ENCODE results near the gene EHMT1. TPM values are rescaled to one million over a fixed set of nuclear protein-coding genes. Genes with fewer than 3 reads are reported as not detected.

Gene EHMT1
- total RNA-seq, 4 donors from 2014 or later, result 77.2 to 300 (median 161) TPM

- Histone ChIP-seq H3K36me3 (no peaks in the 10 kb centered on the region), H3K27ac (no peak overlapping the region), H3K4me1 (peaks cover 0 to 30% (median 6%) of the 10 kb centered on the region in 4 donors), H3K27me3 (no peaks in the 10 kb centered on the region), H3K9me3 (no peaks in the 10 kb centered on the region), H3K4me3 (no peak overlapping the region)
- TF ChIP-seq POLR2A (IDR thresholded peaks at IDR 0.05), result no peak
- TF ChIP-seq, protein P1, sequence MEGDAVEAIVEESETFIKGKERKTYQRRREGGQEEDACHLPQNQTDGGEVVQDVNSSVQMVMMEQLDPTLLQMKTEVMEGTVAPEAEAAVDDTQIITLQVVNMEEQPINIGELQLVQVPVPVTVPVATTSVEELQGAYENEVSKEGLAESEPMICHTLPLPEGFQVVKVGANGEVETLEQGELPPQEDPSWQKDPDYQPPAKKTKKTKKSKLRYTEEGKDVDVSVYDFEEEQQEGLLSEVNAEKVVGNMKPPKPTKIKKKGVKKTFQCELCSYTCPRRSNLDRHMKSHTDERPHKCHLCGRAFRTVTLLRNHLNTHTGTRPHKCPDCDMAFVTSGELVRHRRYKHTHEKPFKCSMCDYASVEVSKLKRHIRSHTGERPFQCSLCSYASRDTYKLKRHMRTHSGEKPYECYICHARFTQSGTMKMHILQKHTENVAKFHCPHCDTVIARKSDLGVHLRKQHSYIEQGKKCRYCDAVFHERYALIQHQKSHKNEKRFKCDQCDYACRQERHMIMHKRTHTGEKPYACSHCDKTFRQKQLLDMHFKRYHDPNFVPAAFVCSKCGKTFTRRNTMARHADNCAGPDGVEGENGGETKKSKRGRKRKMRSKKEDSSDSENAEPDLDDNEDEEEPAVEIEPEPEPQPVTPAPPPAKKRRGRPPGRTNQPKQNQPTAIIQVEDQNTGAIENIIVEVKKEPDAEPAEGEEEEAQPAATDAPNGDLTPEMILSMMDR (IDR thresholded peaks at IDR 0.05), result no peak
- DNase-seq, result no peak
Measured at GRCh38 chr9:137678202-137678601, 59.4 kb downstream of the EHMT1 start.

DNA sequence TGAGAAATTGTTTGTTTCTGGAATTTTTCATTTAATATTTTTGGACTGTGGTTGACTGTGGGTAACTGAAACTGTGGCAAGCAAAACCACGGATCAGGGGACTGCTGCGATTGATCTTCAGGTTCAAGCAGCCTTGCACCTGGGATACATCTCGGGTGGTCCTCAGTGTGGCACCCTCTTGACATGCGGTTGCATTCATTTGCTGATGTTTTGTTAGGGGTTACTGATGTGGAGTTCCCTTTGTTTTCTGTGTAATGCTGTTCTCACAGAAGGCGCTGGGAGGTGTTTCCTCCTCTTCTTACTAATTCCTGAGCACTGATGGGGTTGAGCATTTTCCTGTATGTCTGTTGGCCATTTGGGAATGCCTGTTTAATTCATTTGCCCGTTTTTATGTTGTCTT lies 60.4 kb downstream of the EHMT1 start:
- peak in 2 of 3 donors; percentile 39 to 60 for DNase-seq
- Histone ChIP-seq H3K36me3 (no peaks in the 10 kb centered on the region), H3K27ac (peak overlapping the region in 1 of 4 donors; percentile 26), H3K27me3 (no peaks in the 10 kb centered on the region), H3K4me3 (no peak overlapping the region), H3K9me3 (no peaks in the 10 kb centered on the region), H3K4me1 (peaks cover 0 to 19% (median 5%) of the 10 kb centered on the region in 4 donors)
- TF ChIP-seq, protein P1 (IDR thresholded peaks at IDR 0.05), result no peak
- no peak for TF ChIP-seq POLR2A (IDR thresholded peaks at IDR 0.05)

GRCh38 chr9:137679695-137680305 lies 61.0 kb downstream of the EHMT1 start:
- TF ChIP-seq, protein P1 (IDR thresholded peaks at IDR 0.05), result no peak
- TF ChIP-seq POLR2A (IDR thresholded peaks at IDR 0.05), result no peak
- H3K4me3 ChIP-seq, result no peak overlapping the region
- DNase-seq, result no peak
- no peaks in the 10 kb centered on the region for H3K36me3 ChIP-seq
- H3K9me3 ChIP-seq, result no peaks in the 10 kb centered on the region
- no peaks in the 10 kb centered on the region for H3K27me3 ChIP-seq
- peaks cover 0 to 14% (median 5%) of the 10 kb centered on the region in 4 donors for H3K4me1 ChIP-seq
- peak overlapping the region in 1 of 4 donors; percentile 19 for H3K27ac ChIP-seq

DNA sequence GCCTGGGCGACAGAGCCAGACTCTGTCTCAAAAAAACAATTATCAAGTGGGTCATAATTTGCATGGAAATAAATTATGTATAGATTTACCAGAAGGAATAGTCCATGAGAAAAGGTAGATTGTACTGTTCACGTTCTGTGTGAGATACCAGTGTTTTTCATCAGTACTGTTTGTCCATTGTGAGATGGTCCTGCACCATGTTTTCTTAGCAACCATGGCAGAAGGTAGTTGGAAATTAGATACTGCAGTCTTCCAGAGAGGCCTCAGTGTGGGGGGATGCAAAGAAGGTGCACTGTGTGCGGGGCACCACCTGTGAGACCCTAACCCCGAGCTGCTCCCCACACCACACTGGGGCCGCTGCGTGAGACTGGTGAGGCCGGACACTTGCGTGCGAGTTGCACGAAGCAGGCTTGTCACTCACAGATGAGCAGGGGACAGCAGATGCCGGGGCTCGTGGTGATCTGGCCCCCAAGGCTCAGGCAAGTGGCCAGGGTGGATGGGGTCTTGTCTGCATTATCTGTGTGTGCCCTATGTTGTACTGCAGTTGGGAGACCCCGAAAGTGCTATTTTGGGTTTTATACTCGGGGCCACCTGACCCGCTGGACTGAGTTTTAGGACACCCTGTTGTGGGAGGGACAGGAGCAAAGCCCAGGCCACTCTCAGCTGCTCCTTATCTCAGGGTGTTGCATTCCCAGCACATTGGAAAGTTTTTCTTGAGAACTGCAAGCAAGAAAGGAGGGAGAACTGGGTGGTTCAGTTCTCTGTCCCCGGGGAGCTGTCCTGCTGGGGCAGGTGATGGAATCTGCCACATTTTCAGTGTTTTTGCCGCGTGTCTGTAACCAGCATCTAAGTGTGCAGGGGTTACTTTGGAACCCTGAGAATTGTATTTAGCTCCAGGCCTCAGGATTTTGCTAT lies 61.9 kb downstream of the EHMT1 start:
- Histone ChIP-seq H3K4me1 (peaks cover 0 to 12% (median 5%) of the 10 kb centered on the region in 4 donors), H3K27me3 (no peaks in the 10 kb centered on the region), H3K9me3 (no peaks in the 10 kb centered on the region), H3K27ac (peak overlapping the region in 1 of 4 donors; percentile 19), H3K36me3 (no peaks in the 10 kb centered on the region), H3K4me3 (no peak overlapping the region)
- no peak for DNase-seq
- TF ChIP-seq POLR2A (IDR thresholded peaks at IDR 0.05), result no peak
- TF ChIP-seq, protein P1 (IDR thresholded peaks at IDR 0.05), result no peak

- peaks cover 0 to 12% (median 5%) of the 10 kb centered on the region in 4 donors for H3K4me1 ChIP-seq
- DNase-seq, result no peak
- H3K4me3 ChIP-seq, result no peak overlapping the region
- no peak overlapping the region for H3K27ac ChIP-seq
- H3K36me3 ChIP-seq, result no peaks in the 10 kb centered on the region
- no peaks in the 10 kb centered on the region for H3K9me3 ChIP-seq
- no peaks in the 10 kb centered on the region for H3K27me3 ChIP-seq
- TF ChIP-seq, protein P1 (IDR thresholded peaks at IDR 0.05), result no peak
- no peak for TF ChIP-seq POLR2A (IDR thresholded peaks at IDR 0.05)
Measured at GRCh38 chr9:137682428-137683105, 63.8 kb downstream of the EHMT1 start.

All from Peyer's patch (tissue), 4 donors.